ENCODE data around the gene CHD5.

The CHD5 gene

GRCh38 chr1:6177681-6178380, 2.3 kb downstream of the CHD5 start:
- Histone ChIP-seq H3K4me1 (ENCODE audit: control insufficient read depth, insufficient read depth, low read depth, low read length) (peaks cover 24% of the 10 kb centered on the region), H3K18ac (ENCODE audit: low read depth in 1 of 2, low read length in 2 of 2) (no peak overlapping the region), H3K9me3 (ENCODE audit: control insufficient read depth, low read length) (peaks cover 6% of the 10 kb centered on the region), H2AK5ac (ENCODE audit: low read length, severe bottlenecking) (no peak overlapping the region), H3K27me3 (ENCODE audit: control insufficient read depth in 1 of 2, insufficient read depth in 1 of 2, low read length in 2 of 2) (peaks cover 62 to 65% of the 10 kb centered on the region in 2 experiments), H4K91ac (ENCODE audit: low read length) (no peak overlapping the region), H3K36me3 (ENCODE audit: control insufficient read depth in 1 of 2, insufficient read depth in 2 of 2, low read depth in 1 of 2, low read length in 2 of 2) (no peaks in the 10 kb centered on the region), H3K14ac (ENCODE audit: low read length in 2 of 2) (no peak overlapping the region), H3K23ac (ENCODE audit: low read length in 2 of 2) (no peak overlapping the region), H4K8ac (ENCODE audit: low read length) (no peak overlapping the region), H2BK120ac (ENCODE audit: low read depth, low read length) (no peak overlapping the region), H2BK5ac (ENCODE audit: low read depth, low read length, poor library complexity, severe bottlenecking) (no peak overlapping the region), H3K27ac (ENCODE audit: low read length, poor library complexity, severe bottlenecking) (no peak overlapping the region), H2BK12ac (ENCODE audit: low read length in 2 of 2) (no peak overlapping the region), H2AFZ (ENCODE audit: low read depth, low read length) (no peak overlapping the region), H3K79me1 (replicated peaks; ENCODE audit: low read length, poor library complexity, severe bottlenecking) (no peaks in the 10 kb centered on the region), H3K9ac (ENCODE audit: low read length) (no peak overlapping the region), H3K4me3 (ENCODE audit: insufficient read depth in 1 of 2, low read depth in 1 of 2, low read length in 2 of 2) (no peak overlapping the region), H3K4ac (ENCODE audit: low read depth in 1 of 2, low read length in 2 of 2) (no peak overlapping the region), H3K4me2 (ENCODE audit: low read length, poor library complexity, severe bottlenecking) (no peak overlapping the region), H2BK15ac (ENCODE audit: low read depth, poor library complexity, severe bottlenecking) (no peak overlapping the region)
- WGBS = 78% methylated on average over 18 of the region's 18 CpGs
- DNase-seq = no peak

DNA sequence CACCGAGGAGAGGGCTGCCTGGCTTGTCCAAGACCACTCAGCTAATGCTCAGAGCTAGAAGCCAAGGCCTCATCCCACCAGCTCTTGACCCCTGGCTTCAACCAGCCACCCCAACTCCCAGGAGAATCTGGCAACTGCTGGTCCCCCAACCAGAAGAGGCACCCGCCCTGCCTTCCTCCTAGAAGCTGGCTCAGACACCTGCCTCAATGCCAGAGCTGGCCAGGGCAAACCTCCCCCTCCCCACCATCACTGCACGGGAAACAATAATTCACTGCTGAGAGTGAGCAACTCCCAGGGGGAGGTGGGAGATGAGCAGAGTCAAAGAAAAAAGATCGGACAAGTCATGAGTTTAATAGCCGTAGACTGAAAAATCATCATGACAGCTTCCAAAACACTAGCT, 3.3 kb downstream of the CHD5 start:
- no peak overlapping the region for H3K4ac ChIP-seq (ENCODE audit: low read depth in 1 of 2, low read length in 2 of 2)
- no peak overlapping the region for H2BK5ac ChIP-seq (ENCODE audit: low read depth, low read length, poor library complexity, severe bottlenecking)
- WGBS = 69% methylated on average over 4 of the region's 5 CpGs
- H3K79me1 ChIP-seq (replicated peaks; ENCODE audit: low read length, poor library complexity, severe bottlenecking) = no peaks in the 10 kb centered on the region
- H2BK15ac ChIP-seq (ENCODE audit: low read depth, poor library complexity, severe bottlenecking) = no peak overlapping the region
- peaks cover 6% of the 10 kb centered on the region for H3K9me3 ChIP-seq (ENCODE audit: control insufficient read depth, low read length)
- H3K4me2 ChIP-seq (ENCODE audit: low read length, poor library complexity, severe bottlenecking) = no peak overlapping the region
- no peak overlapping the region for H3K14ac ChIP-seq (ENCODE audit: low read length in 2 of 2)
- no peak for DNase-seq
- H2AFZ ChIP-seq (ENCODE audit: low read depth, low read length) = no peak overlapping the region
- no peak overlapping the region for H4K91ac ChIP-seq (ENCODE audit: low read length)
- H3K36me3 ChIP-seq (ENCODE audit: control insufficient read depth in 1 of 2, insufficient read depth in 2 of 2, low read depth in 1 of 2, low read length in 2 of 2) = no peaks in the 10 kb centered on the region
- peaks cover 64 to 73% of the 10 kb centered on the region in 2 experiments for H3K27me3 ChIP-seq (ENCODE audit: control insufficient read depth in 1 of 2, insufficient read depth in 1 of 2, low read length in 2 of 2)
- peaks cover 24% of the 10 kb centered on the region for H3K4me1 ChIP-seq (ENCODE audit: control insufficient read depth, insufficient read depth, low read depth, low read length)
- no peak overlapping the region for H3K18ac ChIP-seq (ENCODE audit: low read depth in 1 of 2, low read length in 2 of 2)
- H3K23ac ChIP-seq (ENCODE audit: low read length in 2 of 2) = no peak overlapping the region
- no peak overlapping the region for H2BK120ac ChIP-seq (ENCODE audit: low read depth, low read length)
- no peak overlapping the region for H2AK5ac ChIP-seq (ENCODE audit: low read length, severe bottlenecking)
- no peak overlapping the region for H2BK12ac ChIP-seq (ENCODE audit: low read length in 2 of 2)
- no peak overlapping the region for H3K4me3 ChIP-seq (ENCODE audit: insufficient read depth in 1 of 2, low read depth in 1 of 2, low read length in 2 of 2)
- H3K9ac ChIP-seq (ENCODE audit: low read length) = no peak overlapping the region
- no peak overlapping the region for H4K8ac ChIP-seq (ENCODE audit: low read length)
- H3K27ac ChIP-seq (ENCODE audit: low read length, poor library complexity, severe bottlenecking) = no peak overlapping the region

DNA sequence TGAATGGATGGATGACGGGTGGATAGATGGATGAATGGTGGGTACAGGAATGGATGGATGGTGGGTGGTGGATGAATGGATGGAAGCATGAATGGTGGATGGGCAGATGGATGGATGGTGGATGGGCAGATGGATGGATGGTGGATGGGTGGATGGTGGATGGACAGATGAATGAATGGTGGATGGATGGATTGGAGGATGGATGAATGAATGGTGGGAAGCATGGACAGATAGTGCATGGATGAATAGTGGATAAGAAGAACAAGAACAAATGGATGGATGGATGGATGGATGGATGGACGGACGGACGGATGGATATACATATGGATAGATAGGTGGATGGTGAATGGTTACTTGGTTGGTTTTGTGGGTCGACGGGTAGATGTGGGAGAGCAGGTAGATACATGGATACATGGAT, 4.7 kb downstream of the CHD5 start:
- H3K27me3 ChIP-seq (ENCODE audit: control insufficient read depth in 1 of 2, insufficient read depth in 1 of 2, low read length in 2 of 2) = peaks cover 59 to 79% of the 10 kb centered on the region in 2 experiments
- WGBS = 93% methylated on average over 6 of the region's 6 CpGs
- no peak for DNase-seq
- no peak overlapping the region for H2AFZ ChIP-seq (ENCODE audit: low read depth, low read length)
- H3K79me1 ChIP-seq (replicated peaks; ENCODE audit: low read length, poor library complexity, severe bottlenecking) = no peaks in the 10 kb centered on the region
- no peaks in the 10 kb centered on the region for H3K36me3 ChIP-seq (ENCODE audit: control insufficient read depth in 1 of 2, insufficient read depth in 2 of 2, low read depth in 1 of 2, low read length in 2 of 2)
- H2BK15ac ChIP-seq (ENCODE audit: low read depth, poor library complexity, severe bottlenecking) = no peak overlapping the region
- no peak overlapping the region for H2BK120ac ChIP-seq (ENCODE audit: low read depth, low read length)
- H3K27ac ChIP-seq (ENCODE audit: low read length, poor library complexity, severe bottlenecking) = no peak overlapping the region
- H3K9me3 ChIP-seq (ENCODE audit: control insufficient read depth, low read length) = peaks cover 6% of the 10 kb centered on the region
- no peak overlapping the region for H3K4ac ChIP-seq (ENCODE audit: low read depth in 1 of 2, low read length in 2 of 2)
- no peak overlapping the region for H3K14ac ChIP-seq (ENCODE audit: low read length in 2 of 2)
- no peak overlapping the region for H3K9ac ChIP-seq (ENCODE audit: low read length)
- H3K4me2 ChIP-seq (ENCODE audit: low read length, poor library complexity, severe bottlenecking) = no peak overlapping the region
- H3K4me1 ChIP-seq (ENCODE audit: control insufficient read depth, insufficient read depth, low read depth, low read length) = peaks cover 16% of the 10 kb centered on the region
- no peak overlapping the region for H4K91ac ChIP-seq (ENCODE audit: low read length)
- H3K18ac ChIP-seq (ENCODE audit: low read depth in 1 of 2, low read length in 2 of 2) = no peak overlapping the region
- H2AK5ac ChIP-seq (ENCODE audit: low read length, severe bottlenecking) = no peak overlapping the region
- H3K4me3 ChIP-seq (ENCODE audit: insufficient read depth in 1 of 2, low read depth in 1 of 2, low read length in 2 of 2) = no peak overlapping the region
- no peak overlapping the region for H3K23ac ChIP-seq (ENCODE audit: low read length in 2 of 2)
- H2BK5ac ChIP-seq (ENCODE audit: low read depth, low read length, poor library complexity, severe bottlenecking) = no peak overlapping the region
- H4K8ac ChIP-seq (ENCODE audit: low read length) = no peak overlapping the region
- H2BK12ac ChIP-seq (ENCODE audit: low read length in 2 of 2) = no peak overlapping the region

DNA sequence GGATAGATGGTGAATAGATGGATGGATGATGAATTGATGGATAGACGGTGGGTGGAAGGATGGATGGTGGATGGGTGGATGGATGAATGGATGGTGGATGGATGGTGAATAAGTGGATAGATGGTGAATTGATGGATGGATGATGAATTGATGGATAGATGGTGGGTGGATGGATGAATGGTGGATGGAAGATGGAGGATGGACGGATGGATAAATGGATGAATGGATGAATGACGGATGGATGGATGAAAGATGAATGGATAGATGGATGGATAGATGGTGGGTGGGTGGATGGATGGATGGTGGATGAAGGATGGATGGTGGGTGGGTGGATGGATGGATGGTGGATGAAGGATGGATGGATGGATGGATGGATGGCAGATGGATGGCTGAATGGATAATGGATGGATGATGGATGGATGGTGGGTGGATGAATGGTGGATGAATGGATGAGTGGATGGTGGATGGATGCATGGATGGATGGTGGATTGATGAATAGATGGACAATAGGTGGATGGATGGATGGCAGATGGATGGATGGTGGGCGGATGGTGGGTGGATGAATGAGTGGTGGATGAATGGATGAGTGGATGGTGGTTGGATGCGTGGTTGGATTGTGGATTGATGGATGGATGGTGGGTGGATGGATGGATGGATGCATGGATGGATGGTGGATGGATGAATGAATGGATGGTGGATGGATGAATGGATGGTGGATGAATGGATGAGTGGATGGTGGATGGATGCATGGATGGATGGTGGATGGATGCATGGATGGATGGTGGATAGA, 5.3 kb downstream of the CHD5 start:
- no peaks in the 10 kb centered on the region for H3K36me3 ChIP-seq (ENCODE audit: control insufficient read depth in 1 of 2, insufficient read depth in 2 of 2, low read depth in 1 of 2, low read length in 2 of 2)
- no peak overlapping the region for H2BK120ac ChIP-seq (ENCODE audit: low read depth, low read length)
- no peak overlapping the region for H3K4ac ChIP-seq (ENCODE audit: low read depth in 1 of 2, low read length in 2 of 2)
- H3K18ac ChIP-seq (ENCODE audit: low read depth in 1 of 2, low read length in 2 of 2) = no peak overlapping the region
- no peak overlapping the region for H3K23ac ChIP-seq (ENCODE audit: low read length in 2 of 2)
- H2AK5ac ChIP-seq (ENCODE audit: low read length, severe bottlenecking) = no peak overlapping the region
- H3K79me1 ChIP-seq (replicated peaks; ENCODE audit: low read length, poor library complexity, severe bottlenecking) = no peaks in the 10 kb centered on the region
- DNase-seq = no peak
- no peak overlapping the region for H3K4me2 ChIP-seq (ENCODE audit: low read length, poor library complexity, severe bottlenecking)
- H3K27me3 ChIP-seq (ENCODE audit: control insufficient read depth in 1 of 2, insufficient read depth in 1 of 2, low read length in 2 of 2) = peaks cover 59 to 83% of the 10 kb centered on the region in 2 experiments
- H3K4me1 ChIP-seq (ENCODE audit: control insufficient read depth, insufficient read depth, low read depth, low read length) = peaks cover 10% of the 10 kb centered on the region
- H2BK5ac ChIP-seq (ENCODE audit: low read depth, low read length, poor library complexity, severe bottlenecking) = no peak overlapping the region
- H4K8ac ChIP-seq (ENCODE audit: low read length) = no peak overlapping the region
- 93% methylated on average over 5 of the region's 5 CpGs for WGBS
- H3K9me3 ChIP-seq (ENCODE audit: control insufficient read depth, low read length) = peaks cover 6% of the 10 kb centered on the region
- H3K4me3 ChIP-seq (ENCODE audit: insufficient read depth in 1 of 2, low read depth in 1 of 2, low read length in 2 of 2) = no peak overlapping the region
- H2BK15ac ChIP-seq (ENCODE audit: low read depth, poor library complexity, severe bottlenecking) = no peak overlapping the region
- no peak overlapping the region for H4K91ac ChIP-seq (ENCODE audit: low read length)
- no peak overlapping the region for H3K14ac ChIP-seq (ENCODE audit: low read length in 2 of 2)
- no peak overlapping the region for H3K9ac ChIP-seq (ENCODE audit: low read length)
- no peak overlapping the region for H2BK12ac ChIP-seq (ENCODE audit: low read length in 2 of 2)
- H2AFZ ChIP-seq (ENCODE audit: low read depth, low read length) = no peak overlapping the region
- H3K27ac ChIP-seq (ENCODE audit: low read length, poor library complexity, severe bottlenecking) = no peak overlapping the region
